GM19438 (cell line): ENCODE results near the gene SLC9A5.

Source experiments
- ATAC-seq: cut with Tn5 transposase; IDR thresholded peaks from one replicate; pipeline ENCODE4 v1.9.1; 2021; ENCODE audit warnings: low read depth; ENCODE audit not compliant: unreplicated experiment

SLC9A5 gene, protein sequence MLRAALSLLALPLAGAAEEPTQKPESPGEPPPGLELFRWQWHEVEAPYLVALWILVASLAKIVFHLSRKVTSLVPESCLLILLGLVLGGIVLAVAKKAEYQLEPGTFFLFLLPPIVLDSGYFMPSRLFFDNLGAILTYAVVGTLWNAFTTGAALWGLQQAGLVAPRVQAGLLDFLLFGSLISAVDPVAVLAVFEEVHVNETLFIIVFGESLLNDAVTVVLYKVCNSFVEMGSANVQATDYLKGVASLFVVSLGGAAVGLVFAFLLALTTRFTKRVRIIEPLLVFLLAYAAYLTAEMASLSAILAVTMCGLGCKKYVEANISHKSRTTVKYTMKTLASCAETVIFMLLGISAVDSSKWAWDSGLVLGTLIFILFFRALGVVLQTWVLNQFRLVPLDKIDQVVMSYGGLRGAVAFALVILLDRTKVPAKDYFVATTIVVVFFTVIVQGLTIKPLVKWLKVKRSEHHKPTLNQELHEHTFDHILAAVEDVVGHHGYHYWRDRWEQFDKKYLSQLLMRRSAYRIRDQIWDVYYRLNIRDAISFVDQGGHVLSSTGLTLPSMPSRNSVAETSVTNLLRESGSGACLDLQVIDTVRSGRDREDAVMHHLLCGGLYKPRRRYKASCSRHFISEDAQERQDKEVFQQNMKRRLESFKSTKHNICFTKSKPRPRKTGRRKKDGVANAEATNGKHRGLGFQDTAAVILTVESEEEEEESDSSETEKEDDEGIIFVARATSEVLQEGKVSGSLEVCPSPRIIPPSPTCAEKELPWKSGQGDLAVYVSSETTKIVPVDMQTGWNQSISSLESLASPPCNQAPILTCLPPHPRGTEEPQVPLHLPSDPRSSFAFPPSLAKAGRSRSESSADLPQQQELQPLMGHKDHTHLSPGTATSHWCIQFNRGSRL

DNA sequence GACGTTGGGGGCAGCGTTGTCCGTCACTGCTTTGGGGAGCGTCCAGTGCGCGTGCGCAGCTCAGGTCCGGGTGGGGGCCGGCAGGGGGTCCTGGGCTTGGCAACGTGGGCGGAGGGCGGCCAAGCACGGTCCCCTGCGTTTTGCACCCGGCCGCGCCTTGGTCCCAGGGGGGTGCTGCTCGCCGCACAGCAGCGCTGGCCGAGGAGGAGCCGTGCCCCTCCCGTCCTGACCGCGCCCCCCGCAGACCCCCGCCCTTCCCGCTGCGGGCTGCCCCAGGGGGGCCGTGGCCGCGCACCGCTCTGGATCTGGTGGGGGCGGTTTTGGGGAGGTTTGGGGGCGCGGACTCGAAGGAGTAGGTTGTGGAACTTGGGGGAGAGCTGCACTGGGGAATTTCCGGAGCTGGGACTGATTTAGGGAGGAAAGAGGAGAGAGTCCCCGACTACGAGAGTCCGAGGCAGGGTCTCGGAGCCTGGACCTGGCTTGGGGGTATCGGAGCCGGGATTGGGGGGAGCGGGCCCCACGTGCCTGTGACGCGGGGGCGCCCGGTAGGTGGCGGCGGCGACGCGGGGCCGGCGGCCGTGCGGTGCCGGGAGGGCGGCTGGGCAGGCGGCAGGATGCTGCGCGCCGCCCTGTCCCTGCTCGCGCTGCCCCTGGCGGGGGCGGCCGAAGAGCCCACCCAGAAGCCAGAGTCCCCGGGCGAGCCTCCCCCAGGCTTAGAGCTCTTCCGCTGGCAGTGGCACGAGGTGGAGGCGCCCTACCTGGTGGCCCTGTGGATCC, at the start of gene SLC9A5:
TSS of gene SLC9A5 (plus strand) at position 579 of the 777 bp plus-strand sequence. CDS start at position 615, 36 bp downstream.
- ATAC-seq, result no peak

DNA sequence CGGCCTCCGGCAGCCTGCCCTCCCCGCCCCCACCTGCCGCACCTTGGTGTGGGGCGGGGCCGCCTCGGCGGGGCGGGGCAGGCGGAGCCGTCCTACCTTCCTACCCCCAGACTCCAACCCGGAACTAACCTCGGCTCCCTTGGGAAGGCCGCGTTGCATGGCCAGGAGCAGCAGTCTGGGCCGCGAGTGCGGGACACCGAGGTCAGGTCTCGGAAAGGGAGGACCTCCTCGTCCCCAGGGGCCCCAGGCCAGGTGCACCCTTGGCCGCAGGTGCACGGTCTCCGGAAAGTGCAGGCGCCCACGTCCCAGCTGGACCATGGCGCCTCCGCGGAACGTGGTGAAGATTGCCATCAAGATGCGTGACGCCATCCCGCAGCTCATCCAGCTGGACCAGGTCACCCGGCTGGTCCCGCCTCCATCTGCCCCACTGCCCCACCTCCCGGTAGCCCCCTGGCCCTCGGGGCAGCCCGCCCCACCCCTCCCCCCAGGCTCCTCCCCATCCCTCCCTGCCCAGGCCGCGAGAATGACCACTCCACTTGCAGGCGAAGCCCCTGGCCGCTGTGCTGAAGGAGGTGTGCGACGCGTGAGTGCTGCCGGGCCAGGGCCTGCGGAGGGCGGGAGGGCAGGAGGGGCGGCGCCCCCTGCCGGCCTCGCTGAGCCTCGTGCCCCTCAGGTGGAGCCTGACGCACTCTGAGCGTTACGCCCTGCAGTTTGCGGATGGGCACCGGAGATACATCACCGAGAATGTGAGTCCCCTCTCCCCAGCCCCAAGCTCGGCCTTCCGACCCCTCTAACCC, 49.6 kb upstream of the SLC9A5 start, which contains the start of gene ELMO3:
TSS of gene ELMO3 (plus strand) at position 121 of the 797 bp plus-strand sequence. CDS start at position 317, 196 bp downstream.
- ATAC-seq, result no peak

DNA sequence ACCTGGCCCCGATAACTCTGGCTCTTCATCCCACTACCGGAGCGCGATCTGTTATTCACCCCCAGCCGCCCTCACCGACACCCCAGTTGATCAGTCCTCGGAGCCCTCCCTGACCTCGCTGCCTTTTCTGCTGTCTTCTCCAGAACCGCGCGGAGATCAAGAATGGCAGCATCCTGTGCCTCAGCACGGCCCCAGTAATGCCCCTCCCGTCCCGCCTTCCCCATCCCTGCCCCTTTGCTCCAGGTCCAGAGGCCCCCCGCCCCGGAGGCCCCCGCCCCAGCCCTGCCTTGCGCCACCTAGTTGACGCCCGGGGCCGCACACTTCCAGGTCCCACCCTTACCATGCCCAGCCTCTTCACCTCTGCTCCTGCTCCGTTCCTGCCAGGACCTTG, 49.0 kb upstream of the SLC9A5 start:
- ATAC-seq, result no peak

DNA sequence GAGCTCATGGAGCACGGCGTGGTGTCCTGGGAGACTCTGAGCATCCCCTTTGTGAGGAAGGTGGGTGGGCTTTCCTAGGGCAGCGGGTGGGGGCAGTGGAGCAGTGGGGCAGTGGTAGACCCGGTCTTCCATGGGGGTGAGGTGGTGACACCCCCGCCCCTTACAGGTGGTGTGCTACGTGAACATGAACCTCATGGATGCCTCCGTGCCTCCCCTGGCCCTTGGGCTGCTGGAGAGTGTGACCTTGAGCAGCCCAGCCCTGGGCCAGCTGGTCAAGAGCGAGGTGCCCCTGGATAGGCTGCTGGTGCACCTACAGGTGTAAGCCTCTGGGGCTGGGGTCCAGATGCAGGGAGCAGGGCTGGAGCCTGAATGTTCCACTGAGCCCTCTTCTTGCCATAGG, 48.3 kb upstream of the SLC9A5 start:
- ATAC-seq, result no peak

DNA sequence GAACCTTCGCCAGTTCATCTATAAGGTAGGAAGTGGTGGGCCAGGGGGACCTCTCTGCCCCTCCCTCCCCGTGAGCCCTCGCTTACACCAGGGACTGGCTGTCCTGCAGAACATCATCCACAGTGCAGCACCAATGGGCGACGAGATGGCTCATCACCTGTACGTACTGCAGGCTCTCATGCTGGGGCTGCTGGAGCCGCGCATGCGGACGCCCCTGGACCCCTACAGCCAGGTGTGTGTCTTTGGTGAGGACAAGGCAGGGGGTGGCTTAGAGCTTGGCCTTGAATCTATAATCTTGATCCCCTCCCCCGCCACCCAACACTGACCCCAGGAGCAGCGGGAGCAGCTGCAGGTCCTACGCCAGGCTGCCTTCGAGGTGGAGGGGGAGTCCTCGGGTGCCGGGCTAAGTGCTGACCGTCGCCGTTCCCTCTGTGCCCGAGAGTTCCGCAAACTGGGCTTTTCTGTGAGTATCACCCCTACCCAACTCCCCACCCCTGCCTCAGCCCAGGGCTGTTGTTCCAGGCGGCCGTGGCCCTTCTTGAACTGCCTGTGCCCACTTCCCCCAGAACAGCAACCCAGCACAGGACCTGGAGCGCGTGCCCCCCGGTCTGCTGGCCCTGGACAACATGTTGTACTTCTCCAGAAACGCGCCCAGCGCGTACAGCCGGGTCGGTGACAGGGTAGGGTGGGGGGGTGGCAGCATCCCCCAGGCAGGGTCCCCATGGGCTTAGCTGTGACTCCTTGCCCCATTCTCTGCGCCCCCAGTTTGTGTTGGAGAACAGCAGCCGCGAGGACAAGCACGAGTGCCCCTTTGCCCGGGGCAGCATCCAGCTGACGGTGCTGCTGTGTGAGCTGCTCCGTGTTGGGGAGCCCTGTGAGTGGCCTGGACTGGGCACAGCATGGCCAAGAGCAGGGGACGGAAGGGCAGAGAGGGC, 47.1 kb upstream of the SLC9A5 start:
- ATAC-seq, result no peak

DNA sequence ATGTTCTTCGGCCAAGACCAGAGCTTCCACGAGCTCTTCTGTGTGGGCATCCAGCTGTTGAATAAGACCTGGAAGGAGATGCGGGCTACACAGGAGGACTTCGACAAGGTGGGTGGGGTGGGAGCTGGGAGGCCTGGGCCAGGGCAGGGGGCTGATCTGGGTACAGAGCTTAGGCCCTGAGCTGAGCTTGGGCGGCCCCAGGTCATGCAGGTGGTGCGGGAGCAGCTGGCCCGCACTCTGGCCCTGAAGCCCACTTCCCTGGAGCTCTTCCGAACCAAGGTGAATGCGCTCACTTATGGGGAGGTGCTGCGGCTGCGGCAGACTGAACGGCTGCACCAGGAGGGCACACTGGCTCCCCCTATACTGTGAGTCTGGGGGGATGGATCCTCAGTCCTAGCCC, 46.4 kb upstream of the SLC9A5 start:
- ATAC-seq, result no peak

DNA sequence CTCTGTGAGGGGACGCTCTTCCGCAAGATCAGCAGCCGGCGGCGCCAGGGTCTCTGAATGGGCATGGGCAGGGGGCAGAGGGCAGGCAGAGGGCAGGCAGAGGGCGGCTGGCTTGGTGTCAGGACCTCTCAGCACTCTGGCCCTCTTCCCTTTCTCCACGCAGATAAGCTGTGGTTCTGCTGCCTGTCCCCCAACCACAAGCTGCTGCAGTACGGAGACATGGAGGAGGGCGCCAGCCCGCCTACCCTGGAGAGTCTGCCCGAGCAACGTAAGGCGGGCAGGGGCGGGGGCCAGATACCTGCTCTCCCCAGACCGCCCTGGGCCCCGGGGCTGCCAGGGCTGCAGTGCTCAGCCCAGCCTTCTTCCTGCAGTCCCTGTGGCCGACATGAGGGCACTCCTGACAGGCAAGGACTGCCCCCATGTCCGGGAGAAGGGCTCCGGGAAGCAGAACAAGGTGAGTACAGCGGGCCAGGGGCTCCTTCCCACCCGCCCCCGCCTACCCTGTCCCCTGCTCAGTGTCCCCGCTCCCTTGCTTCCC, 45.8 kb upstream of the SLC9A5 start:
- ATAC-seq, result no peak

DNA sequence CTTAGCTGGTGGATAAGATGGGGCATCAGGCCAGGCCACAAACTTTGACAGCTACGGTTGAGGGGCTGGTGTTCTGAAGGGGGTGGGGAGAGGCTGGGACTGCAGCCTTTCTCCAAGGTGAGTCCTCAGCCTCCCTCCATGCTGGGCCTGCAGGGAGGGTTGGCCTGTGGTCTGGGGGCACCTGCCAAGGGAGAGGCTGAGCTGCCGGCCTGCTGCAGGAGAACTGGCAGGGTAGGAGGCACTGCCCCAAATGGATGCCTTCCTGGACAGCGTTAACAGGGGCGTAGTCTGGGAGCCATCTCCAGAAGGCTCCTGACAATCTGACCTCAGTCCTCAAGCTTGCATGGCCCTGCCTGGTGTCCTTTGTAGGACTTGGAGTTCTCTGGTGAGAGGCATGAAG, 44.7 kb upstream of the SLC9A5 start:
- ATAC-seq, result no peak

DNA sequence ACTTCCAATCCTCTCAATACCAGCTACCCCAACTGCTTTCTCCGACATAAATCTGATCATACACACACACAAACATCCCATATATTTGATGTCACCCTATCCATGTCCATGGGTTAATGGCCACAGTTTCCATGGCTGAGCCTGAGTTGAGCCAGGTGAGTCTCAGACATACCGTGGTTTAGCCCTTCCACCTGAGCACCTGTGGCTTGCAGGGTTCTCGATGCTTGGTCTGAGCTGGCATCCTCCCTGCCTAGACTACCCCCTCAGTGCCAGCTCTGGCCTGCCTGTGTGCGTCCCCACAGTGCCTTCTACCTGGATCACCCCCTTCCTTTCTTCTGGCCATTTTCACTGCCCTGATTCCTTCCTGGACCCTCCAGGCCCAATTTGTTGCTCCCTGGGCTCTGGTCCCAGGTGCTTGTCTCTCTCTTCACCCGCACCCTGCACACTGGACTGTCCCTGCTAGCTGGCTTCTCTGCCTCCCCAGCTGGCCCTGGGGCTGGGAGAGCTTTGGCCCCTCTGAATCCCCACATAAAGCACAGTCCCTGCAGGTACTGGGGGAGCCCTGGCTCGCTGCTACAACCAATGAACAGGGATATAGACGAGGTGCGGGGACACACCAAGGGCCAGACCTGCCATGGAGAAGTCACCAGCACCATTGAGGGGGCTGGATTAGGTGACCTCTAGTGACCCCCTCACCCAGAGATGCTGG, 42.5 kb upstream of the SLC9A5 start:
- no peak for ATAC-seq

DNA sequence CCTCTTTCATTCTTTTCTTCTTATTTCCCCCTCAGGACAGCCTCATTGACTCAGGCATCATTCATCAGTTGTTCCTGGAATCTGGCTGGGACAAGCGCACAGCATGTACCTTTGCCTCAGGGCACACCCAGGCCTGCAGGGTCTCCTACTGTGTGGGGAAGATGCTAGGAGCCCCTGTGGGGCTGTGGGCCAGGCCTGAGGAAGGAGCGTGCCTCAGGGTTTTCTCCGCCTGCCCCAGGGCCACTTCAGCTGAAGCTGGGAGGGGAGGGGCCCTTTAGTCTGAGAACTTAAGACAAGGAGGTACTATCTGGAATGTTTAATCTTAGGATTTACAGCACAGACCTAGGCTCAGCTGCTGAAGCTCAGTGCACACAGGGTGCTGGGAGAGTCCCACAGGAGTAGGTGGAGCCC, 41.9 kb upstream of the SLC9A5 start:
- no peak for ATAC-seq

DNA sequence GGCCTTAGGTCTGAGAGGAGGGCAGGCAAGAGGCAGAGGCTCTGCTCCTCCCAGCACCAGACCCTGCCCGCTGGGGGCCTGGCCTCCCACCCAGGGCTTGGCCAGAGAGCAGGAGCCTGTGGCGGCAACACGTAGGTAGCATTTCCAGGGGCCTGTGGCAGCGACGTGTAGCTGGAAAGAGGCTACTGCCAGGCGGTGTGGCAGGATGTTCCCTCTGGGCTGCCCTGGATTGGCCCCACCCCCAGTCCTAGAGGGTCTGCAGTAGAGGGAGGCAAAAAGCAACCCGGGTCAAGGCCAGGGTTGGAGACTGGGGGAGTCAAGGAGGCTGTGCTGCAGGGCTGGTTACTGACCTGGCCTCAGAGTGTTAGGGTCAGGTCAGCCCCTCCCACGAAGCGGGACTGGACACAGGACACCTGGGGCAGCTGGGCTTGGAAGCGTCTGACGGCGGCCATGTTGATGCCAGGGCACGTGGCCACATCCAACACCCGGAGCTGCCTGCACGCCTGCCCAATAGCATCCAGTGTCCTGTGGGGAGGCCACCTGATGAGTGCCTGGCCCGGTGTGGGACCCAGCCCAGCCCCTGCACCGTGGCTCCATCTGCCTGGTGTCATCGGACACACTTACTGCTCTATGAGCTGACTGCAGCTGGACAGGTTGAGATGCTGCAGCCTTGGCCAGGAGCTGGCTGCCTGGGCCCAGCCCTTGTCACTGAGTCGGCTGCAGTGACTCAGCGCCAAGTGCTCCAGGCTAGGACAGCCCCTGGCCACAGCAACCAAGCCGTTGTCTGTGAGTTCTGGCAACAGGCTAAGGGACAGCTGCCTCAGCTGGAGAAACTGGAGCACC, 41.3 kb upstream of the SLC9A5 start:
- ATAC-seq, result no peak

DNA sequence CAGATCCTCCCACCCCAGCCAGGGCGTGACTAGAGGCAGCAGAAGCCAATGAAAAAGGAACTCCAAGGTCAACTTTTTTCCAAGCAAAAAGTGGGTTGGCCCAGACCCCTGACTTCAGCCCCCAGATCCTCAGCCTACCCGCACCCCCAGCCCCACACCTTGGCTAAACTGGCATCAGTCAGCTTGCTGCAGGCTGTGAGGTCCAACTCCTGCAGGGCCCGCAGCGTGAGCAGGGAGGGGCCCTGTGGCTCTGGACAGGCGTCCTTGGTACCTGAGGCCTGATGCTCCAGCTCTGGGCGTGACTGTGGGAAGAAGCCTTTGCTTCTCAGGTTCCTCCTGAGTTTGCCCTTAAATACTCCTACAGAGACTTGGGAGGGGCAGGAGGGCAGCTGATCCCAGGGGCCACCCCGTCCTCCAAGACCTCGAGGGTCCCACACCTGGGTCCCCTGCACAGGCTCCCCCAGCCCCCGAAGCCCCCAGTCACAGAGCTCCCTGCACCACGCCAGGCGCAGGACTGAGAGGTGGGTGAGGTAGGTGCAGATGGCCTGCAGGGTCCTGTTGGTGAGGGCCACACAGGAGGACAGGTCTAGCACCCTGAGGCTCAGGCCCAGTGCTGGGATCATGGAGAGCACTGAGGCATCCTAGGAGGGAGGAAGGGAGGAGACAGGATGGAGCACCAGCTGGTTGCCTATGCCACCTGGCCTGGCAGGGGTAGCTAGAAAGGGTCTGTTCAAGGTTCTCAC, 40.5 kb upstream of the SLC9A5 start:
- no peak for ATAC-seq

DNA sequence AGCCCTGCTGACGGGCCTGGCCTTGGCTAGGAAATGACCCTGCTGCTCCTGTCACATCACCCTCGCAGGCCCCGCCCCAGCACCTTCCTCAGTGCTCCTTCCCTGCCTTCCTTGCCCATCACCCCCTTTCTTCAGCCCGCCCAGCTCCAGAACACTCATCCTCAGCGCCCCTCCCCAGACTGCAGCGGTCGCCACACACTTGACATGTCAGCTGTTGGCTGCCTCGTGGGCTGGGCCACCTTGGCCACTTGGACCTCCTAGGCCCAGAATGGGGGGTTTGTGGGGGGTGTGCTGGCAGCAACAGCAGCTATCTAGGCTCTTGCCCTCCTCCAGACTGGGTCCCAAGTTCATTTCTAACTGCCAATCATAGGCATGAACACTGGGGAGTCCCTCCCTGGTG, 39.2 kb upstream of the SLC9A5 start:
- no peak for ATAC-seq

DNA sequence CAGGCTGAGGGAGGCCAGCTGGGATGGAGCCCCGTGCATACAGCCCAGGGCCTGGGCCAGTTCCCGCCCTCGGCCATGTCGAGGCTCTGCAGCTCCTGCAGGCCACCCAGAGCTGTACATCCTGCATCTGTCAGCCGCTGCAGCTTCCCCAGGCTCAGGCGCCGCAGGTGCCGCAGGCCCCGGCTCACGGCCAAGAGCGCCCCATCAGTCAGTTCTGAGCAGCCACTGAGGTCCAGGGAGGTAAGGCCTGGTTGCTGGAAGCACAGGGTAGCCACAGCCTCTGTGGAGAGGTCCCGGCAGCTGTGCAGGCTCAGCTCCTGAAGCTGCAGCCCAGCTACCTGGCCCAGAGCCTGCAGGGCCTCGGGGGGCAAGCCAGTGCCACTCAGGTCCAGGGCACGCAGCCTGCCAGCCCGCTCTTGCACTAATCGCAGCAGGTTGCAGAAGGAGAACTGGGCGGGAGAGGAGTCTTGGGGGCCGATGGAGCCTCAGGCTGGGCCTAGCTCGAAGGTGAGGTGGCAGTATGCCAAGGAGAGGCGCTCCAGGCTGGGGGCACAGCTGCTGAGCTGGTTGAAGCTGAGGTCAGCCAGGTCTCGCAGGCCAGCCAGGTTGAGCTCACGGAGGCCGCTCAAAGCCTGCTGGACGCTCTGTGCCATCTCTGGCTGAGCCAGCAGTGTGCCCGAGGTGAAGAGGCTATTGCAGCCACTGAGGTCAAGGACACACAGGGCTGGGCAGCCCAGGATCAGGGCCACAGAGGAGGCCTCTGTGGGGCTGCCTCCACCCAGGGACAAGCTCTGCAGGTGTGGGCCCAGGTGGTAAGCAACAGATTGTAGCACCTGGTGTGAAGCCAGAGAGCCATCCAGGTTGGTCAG, 38.5 kb upstream of the SLC9A5 start:
- ATAC-seq, result no peak

DNA sequence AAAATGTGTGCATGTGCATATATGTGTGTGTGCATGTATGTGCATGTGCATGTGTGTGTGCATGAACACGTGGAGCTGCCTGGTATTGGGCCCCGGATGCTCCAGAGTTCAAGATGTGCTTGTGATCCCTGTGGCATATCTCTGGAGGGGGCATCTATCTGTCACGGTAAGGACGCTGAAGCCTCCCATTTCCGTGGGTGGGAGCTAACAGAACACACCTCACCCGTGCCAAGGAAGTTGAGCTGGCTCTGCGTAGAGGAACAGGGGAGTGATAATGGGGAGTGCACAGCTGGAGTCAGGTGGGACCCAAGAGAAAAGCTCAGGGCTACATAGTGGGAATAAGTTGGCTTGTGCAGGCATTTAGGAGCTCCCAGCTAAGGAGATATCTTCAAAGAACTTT, 37.1 kb upstream of the SLC9A5 start:
- ATAC-seq, result no peak

DNA sequence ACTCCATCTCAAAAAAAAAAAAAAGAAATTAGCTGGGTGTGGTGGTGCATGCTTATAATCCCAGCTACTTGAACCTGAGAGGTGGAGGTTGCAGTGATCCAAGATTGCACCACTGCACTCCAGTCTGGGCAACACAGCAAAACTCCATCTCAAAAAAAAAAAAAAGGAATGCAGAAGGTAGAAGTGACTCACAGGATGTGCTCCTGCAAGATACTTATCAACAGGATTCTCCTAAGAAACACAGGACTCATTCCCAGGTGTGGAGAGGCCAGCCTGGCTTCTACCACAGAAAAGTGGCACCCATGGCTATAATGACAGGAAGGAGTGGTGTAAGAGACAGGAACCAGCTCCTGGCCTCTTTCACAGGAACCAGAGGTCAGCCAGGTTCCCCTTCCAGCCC, 36.0 kb upstream of the SLC9A5 start:
- ATAC-seq, result no peak
